HG02571 (cell line): Measurements from ENCODE around the gene RPP14.
"Not testable (repeated sequence)": the region's sequence is repeated elsewhere in the genome, so short reads cannot be mapped to it uniquely, and the experiment has no call there.

ENCODE experiments used
- ATAC-seq: cut with Tn5 transposase; IDR thresholded peaks from one replicate; pipeline ENCODE4 v1.9.1; 2021; ENCODE audit warnings: mild to moderate bottlenecking, moderate library complexity; ENCODE audit not compliant: unreplicated experiment

Gene RPP14

DNA sequence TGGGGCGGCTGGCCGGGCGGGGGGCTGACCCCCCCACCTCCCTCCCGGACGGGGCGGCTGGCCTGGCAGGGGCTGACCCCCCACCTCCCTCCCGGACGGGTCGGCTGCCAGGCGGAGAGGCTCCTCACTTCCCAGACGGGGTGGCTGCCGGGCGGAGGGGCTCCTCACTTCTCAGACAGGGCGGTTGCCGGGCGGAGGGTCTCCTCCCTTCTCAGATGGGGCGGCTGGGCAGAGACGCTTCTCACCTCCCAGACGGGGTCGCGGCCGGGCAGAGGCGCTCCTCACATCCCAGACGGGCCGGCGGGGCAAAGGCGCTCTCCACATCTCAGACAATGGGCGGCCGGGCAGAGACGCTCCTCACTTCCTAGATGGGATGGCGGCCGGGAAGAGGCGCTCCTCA is 15.6 kb upstream of the RPP14 start:
- not testable (repeated sequence) for ATAC-seq

- no peak for ATAC-seq
Measured at GRCh38 chr3:58291671-58292338, 14.2 kb upstream of the RPP14 start.

DNA sequence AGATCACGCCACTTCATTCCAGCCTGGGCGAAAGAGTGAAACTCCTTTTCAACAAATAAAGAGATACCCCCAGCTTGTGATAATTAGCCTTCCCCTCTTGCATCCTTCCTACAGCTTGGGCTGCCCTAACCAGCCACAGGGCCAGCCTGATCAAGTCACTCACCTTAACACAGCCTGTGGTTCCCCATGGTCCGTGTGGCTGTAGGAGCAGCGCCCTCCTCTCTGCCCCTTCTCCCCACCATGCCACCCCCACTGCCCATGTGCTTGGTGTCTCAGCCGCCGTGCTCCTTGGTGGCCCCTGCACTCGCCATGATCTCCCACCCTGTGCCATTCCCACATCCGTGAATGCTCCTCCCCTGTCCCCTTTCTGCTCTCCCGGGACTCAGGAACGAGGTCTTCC is 13.2 kb upstream of the RPP14 start:
- no peak for ATAC-seq

DNA sequence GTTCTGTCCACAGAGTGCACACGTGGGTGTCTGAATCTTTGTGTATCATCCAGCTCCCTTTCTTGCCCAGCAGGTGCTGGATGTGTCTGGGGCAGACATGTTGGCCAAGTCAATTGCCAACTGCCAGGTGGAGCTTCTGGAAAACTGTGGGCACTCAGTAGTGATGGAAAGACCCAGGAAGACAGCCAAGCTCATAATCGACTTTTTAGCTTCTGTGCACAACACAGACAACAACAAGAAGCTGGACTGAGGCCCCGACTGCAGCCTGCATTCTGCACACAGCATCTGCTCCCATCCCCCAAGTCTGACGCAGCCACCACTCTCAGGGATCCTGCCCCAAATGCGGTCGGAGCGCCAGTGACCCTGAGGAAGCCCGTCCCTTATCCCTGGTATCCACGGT is 12.5 kb upstream of the RPP14 start:
- ATAC-seq: no peak

DNA sequence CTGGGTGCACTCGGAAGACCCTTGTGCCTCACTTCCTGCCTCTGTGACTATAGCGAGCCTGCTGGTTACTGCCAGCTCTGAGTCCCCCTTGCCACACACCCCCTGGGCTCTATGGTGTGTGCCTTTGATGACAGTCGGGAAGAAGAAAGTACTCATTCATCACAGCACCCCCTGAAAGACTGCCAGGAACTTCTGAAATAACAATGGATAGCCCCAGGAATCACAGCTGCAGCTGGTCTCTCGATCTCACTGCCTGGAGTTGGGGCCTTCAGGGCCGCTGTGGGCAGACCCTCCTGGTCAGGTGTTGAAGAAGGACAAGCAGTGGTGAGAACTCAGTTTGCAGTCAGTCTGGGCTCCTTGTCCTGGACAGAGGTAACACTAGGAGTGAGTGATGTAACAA is 9.8 kb upstream of the RPP14 start:
- ATAC-seq: no peak

DNA sequence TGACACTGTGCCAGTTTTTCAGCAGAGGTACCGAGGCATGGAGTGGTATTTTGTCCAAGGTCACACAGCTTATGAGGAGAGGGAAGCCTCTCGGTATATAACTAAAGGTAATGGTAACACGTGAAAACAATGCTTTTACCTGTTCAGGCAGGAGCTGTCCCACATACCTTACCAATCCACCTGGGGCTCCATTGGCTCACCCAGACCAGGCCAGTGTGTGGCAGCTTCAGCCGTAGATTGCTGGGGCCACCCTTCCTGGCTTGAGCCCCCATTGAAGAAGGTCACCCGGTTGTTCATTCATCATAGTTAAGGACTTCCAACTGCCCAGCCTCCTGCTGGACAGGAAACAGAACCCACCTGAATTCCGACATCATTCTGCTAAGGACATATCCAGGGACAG is 9.2 kb upstream of the RPP14 start:
- no peak for ATAC-seq

DNA sequence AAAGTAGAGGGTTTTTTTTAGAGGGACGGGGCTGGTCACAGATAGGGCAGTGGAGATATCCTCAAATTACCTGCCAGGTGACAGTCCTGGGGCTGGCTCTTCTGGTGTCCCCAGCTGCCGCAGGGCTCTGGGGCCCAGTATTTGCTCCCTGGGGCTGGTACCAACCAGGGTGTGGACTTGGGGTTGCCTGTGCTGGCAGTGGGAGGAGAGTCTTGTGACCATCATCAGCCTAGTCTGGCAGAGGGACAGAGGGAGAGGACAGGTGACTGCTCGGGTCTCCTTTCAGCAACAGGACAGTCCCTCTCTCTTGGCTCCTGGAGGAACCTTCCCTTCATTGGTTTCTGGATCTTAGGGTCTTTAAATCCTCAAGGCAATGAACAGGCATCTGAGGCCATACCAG is 7.9 kb upstream of the RPP14 start:
- ATAC-seq: no peak

DNA sequence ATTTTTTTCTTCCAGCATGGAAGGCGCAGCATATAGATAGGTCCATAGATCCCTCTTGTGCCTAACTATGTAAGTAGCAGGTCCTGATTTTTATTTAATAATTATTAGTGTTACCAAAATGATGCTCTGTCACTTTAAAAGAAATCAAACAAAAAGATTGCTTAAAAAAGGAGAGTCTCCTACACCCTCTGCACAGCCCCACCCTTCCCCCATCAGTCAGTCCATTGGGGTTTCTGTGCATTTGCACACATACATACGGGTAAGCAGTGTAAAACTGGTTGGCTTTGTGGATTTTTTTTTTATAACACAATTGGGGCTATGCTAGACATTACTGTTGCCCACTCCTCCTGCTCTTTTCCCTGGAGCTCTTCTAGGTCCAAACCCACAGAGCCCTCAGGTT is 7.0 kb upstream of the RPP14 start:
- no peak for ATAC-seq

DNA sequence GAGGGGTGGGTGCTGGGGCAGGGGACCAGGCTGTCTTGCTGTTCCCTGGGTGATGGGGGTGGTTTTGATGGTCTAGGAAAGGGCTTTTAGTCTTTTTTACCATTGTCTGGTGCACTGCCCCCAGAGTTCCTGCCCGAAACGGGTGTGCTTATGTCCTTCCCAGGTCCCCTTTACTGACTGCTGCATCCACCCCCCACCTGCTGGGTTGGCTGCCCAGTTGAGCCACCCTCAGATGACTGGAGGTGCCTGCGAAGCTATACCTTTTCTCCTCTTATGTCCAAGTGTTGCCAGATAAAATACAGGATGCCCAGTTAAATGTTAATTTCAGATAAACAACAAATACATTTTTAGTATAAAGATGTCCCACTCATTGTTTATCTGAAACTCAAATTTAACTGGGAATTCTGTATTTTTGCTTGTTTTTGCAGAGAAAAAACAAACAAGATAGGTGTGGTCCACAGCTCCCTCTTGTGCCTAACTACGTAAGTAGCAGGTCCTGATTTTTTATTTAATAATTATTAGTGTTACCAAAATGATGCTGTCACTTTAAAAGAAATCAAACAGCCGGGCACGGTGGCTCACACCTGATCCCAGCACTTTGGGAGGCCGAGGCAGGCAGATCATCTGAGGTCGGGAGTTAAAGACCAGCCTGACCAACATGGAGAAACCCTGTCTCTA is 6.1 kb upstream of the RPP14 start:
- ATAC-seq: no peak

DNA sequence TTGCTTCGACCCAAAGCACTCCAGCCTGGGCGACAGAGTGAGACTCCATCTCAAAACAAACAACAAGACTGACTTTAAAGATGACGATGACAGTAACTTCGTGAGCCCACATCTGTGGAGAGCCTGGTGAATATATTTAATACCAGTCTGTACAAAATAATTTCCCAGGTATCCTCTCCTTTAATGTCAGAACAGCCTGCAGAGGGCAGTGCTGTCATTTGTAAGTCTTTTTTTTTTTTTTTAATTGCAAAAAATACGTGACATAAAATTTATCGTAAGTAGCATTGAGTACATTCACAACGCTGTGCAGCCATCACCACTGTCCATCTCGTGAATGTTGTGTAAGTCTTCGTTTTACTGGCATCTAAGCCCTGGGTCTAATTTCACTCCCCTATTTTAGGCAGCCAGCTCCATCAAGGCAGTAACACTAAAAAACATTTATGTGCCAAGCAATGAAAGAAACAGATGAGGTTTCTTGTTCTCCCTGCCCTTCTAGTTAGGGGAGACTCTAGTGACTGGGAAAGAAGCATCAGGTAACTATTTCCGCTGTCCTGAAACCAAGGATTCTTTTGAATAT is 1.7 kb downstream of the RPP14 start:
- no peak for ATAC-seq

DNA sequence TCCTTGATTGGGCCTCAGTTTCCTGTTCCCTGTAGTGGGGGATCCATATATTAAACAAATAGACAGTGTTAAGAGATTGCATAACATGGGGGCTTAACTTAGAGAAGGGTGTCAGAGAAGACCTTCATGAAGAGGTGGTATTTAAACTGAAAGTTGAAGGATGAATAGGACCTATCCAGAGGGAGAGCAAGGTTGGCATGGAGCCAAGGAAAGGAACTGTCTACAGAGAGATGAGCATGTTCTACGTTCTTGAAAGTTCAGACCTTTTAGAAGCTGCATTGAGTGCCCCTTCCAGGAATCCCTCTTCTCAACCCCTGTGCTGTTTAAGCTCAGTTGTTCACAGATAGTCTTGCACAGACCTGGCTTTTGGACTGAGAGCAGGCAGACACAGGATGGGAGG is 2.7 kb downstream of the RPP14 start:
- ATAC-seq: no peak

DNA sequence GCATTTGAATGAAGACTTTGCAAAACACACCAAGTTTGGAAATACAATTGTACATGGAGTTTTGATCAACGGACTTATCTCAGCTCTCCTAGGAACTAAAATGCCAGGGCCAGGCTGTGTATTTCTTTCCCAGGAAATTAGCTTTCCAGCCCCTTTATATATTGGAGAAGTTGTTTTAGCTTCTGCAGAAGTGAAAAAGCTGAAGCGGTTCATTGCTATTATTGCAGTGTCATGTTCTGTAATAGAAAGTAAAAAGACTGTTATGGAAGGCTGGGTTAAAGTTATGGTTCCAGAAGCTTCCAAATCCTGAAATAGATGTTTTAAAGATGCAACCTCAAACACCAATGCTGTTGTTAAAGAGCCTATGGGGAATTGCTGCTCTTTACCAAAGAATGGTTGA is 11.8 kb downstream of the RPP14 start:
- no peak for ATAC-seq

DNA sequence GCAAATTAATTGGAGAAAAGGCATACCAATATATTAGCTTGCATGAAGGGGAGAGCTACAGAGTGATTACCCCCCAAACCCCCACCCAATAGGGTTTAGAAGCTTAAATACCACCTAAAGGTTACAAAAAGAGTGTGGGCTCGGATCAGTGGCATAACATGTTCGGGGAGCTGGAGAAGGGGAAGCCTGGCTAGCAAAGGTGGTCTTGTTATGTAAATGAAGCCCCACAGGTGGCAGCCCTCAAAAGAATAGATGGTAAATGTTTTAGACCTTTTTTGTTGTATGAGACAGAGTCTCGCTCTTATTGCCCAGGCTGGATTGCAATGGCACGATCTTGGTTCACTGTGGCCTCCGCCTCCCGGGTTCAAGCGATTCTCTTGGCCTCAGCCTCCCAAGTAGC is 15.7 kb downstream of the RPP14 start:
- no peak for ATAC-seq

DNA sequence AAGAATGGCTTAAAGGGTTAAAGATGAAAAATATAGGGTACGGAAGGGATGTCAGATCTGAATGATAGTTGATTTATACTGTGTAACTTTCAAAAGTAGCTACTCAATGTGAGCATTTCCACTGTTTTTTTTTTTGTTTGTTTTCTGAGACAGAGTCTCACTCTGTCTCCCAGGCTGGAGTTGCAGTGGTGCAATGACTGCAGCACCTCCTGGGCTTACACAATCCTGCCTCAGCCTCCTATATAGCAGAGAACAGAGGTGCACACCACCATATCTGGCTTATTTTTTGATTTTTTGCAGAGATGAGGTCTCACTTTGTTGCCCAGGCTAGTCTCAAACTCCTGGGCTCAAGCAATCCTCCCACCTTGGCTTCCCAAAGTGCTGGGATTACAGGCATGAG is 16.7 kb downstream of the RPP14 start:
- ATAC-seq: no peak

GRCh38 chr3:58323529-58324390 is 17.7 kb downstream of the RPP14 start:
- no peak for ATAC-seq

DNA sequence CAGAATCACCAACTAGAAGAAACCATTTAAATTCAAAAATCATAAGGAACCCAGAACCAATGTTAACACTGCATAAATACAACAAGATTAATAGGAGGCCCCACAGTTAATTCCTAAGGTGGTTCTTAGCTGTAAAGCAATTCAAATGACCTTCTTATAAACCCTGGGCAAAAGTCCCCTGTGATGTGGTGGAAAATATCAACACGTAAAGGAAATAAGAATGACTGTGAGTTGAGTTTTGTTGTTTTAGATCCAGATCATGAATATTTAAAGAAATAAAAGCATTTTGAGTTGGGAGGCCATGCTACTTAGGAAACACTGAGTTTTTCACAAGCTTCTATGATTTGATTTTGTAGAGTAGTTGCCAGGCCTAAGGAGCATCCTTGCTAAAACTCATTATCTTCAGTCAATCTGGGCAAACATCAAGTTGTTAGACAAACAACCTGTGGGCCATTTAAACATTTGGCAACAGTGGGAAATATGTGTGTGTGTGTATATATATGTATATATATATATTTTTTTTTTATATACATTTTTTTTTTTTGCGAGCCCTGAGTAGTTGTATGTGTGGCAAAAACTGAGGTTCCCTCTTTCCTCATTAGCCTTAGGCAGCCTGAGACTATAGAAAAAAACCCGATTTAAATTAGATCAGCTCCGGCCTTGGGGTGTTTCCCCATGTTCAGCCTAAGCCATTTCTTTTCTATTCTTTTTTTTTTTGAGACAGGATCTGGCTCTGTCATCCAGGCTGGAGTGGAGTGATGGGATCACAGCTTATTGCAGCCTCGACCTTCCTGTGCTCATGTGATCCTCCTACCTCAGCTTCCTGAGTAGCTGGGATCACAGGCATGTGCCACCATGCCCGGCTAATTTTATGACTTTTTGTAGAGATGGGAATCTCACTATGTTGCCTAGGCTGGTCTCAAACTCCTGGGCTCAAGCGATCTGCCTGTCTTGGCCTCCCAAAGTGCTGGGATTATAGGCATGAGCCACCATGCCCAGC is 18.6 kb downstream of the RPP14 start:
- no peak for ATAC-seq

- no peak for ATAC-seq
Measured at GRCh38 chr3:58325525-58325992, 19.5 kb downstream of the RPP14 start.

DNA sequence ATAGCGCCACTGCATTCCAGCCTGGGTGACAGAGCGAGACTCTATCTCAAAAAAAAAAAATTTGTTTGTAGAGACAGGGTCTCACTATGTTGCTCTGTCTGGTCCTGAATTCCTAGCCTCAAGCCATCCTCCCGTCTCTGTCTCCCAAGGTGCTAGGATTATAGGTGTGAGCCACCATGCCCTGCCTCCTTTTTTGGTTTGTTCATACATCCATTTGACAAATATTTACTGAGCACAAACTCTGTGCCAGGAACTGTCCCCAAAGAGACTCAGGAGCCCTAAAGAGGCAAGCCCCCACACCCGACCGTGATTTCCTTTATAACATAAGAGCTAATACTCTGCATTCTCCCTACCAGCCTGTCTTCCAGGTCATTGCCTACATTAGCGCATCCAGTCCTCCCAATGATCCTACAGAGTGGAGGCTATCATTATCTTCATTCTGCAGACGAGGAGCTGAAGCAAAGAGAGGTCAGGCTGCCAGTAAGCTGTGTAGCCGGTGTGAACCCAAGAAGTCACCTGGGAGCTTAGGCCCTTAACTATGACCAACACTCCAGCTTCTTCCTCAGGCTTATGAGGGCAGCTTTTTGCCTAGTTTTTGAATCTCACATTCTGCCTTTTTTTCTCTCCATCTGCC is 20.3 kb downstream of the RPP14 start:
- no peak for ATAC-seq

DNA sequence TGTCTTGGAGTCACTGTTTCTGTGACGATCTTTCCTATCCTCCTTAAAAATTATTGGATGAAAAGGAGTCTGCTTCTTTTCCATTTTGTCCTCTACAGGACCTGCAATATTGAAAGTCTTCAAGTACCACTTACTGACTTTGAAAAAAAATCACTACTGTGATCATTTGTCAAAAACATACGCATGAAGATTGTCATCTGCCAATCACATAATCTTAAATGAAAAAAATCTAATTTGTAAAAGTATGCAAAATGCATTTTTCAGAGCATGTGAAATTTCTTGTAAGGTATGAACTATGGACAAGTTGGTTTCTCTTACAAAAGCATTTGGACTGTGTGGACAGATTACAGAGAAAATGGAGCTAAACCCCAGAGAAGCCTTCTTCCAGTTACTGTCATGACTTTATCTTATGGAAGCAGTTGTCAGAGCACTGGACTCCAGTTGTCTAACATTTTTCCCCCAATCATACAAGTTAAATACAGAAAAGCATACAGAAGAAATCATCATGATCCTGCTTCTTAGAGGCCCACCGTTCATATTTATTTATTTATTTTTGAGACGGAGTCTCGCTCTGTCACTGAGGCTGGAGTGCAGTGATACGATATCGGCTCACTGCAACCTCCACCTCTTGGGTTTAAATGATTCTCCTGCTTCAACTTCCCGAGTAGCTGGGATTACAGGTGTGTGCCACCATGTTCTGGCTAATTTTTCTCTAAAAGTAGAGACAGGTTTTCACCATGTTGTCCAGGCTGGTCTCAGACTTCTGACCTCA is 23.3 kb downstream of the RPP14 start:
- ATAC-seq: no peak
